Natural killer cell treated with Interleukin-12 subunit alpha and Interleukin-12 subunit beta and Interleukin-15 and Interleukin-18, amount 100 ng/mL, for 72 hours (primary cell): ENCODE data around the gene CRYBG1. TPM values are rescaled to one million over a fixed set of nuclear protein-coding genes. Genes with fewer than 3 reads are reported as not detected.

Experiments used
- ATAC-seq, 2 donors: fragments of 150-1000 bp; cut with Tn5 transposase in 1 of 2; sonication (Bioruptor Pico), chemical (Tn5 transposase) in 1 of 2; 2 replicates each; pipeline ENCODE4 v1.10.0; 2021
- DNase-seq: peaks from one replicate; pipeline ENCODE4 v3.0.0; 2022; ENCODE audit warnings: low spot score
- H3K27ac Mint-ChIP-seq, 2 donors: 1 replicate in 1 of 2; 2 replicates in 1 of 2; pipeline ENCODE4 v1.8.0; 2022; ENCODE audit warnings: mixed read lengths in 2 of 2, mild to moderate bottlenecking in 1 of 2, moderate library complexity in 1 of 2
- H3K27me3 Mint-ChIP-seq, 2 donors: 1 replicate in 1 of 2; 2 replicates in 1 of 2; pipeline ENCODE4 v1.8.0; 2022; ENCODE audit warnings: mixed read lengths in 2 of 2
- H3K36me3 Mint-ChIP-seq: one replicate; pipeline ENCODE4 v1.8.0; 2022; ENCODE audit warnings: mixed read lengths
- H3K4me1 Mint-ChIP-seq, 2 donors: 1 replicate in 1 of 2; 2 replicates in 1 of 2; pipeline ENCODE4 v1.8.0; 2022; ENCODE audit warnings: low read depth in 2 of 2, mixed read lengths in 2 of 2, mild to moderate bottlenecking in 1 of 2
- H3K4me3 Mint-ChIP-seq: one replicate; pipeline ENCODE4 v1.8.0; 2022; ENCODE audit warnings: mixed read lengths
- H3K9me3 Mint-ChIP-seq: 2 replicates; pipeline ENCODE4 v1.8.0; 2022; ENCODE audit warnings: mixed read lengths
- total RNA-seq, 2 donors: library from RNA; stranded (reverse); gene quantifications; one replicate each; pipeline ENCODE4 v1.2.3, GENCODE V29; 2022

Gene CRYBG1
- total RNA-seq, 2 donors from 2014 or later, result 5.8 to 17.0 TPM

- Mint-ChIP-seq H3K36me3 (no peaks in the 10 kb centered on the region), H3K9me3 (no peaks in the 10 kb centered on the region), H3K4me1 (peaks cover 12 to 16% of the 10 kb centered on the region in 2 donors), H3K27ac (no peak overlapping the region), H3K27me3 (peaks cover 16 to 24% of the 10 kb centered on the region in 2 donors), H3K4me3 (no peak overlapping the region)
- ATAC-seq, result peak; percentile 73 to 81
- DNase-seq, result peak; percentile 64
These were observed 84.4 kb downstream of the CRYBG1 start for GRCh38 chr6:106444777-106445507.

- ATAC-seq, result no peak
- Mint-ChIP-seq H3K36me3 (no peaks in the 10 kb centered on the region), H3K27me3 (peaks cover 14 to 18% of the 10 kb centered on the region in 2 donors), H3K9me3 (no peaks in the 10 kb centered on the region), H3K27ac (no peak overlapping the region), H3K4me1 (peaks cover 18 to 20% of the 10 kb centered on the region in 2 donors), H3K4me3 (no peak overlapping the region)
- DNase-seq, result no peak
These were observed 85.0 kb downstream of the CRYBG1 start for GRCh38 chr6:106445508-106445878.

GRCh38 chr6:106446287-106446885 lies 85.9 kb downstream of the CRYBG1 start:
- no peak for ATAC-seq
- no peak for DNase-seq
- peaks cover 18 to 20% of the 10 kb centered on the region in 2 donors for H3K4me1 Mint-ChIP-seq
- peaks cover 9 to 11% of the 10 kb centered on the region in 2 donors for H3K27me3 Mint-ChIP-seq
- no peak overlapping the region for H3K27ac Mint-ChIP-seq
- H3K9me3 Mint-ChIP-seq, result no peaks in the 10 kb centered on the region
- no peaks in the 10 kb centered on the region for H3K36me3 Mint-ChIP-seq
- no peak overlapping the region for H3K4me3 Mint-ChIP-seq

GRCh38 chr6:106446983-106447382 lies 86.5 kb downstream of the CRYBG1 start:
- Mint-ChIP-seq H3K4me3 (no peak overlapping the region), H3K27ac (no peak overlapping the region), H3K36me3 (no peaks in the 10 kb centered on the region), H3K27me3 (peaks cover 7% of the 10 kb centered on the region in 2 donors), H3K4me1 (peaks cover 18 to 20% of the 10 kb centered on the region in 2 donors), H3K9me3 (no peaks in the 10 kb centered on the region)
- ATAC-seq (no peak), DNase-seq (no peak)

GRCh38 chr6:106448000-106448426 lies 87.5 kb downstream of the CRYBG1 start:
- Mint-ChIP-seq H3K27ac (peak overlapping the region; percentile 52 to 88), H3K4me1 (peaks cover 18 to 20% of the 10 kb centered on the region in 2 donors), H3K9me3 (no peaks in the 10 kb centered on the region), H3K4me3 (no peak overlapping the region), H3K27me3 (no peaks in the 10 kb centered on the region), H3K36me3 (no peaks in the 10 kb centered on the region)
- peak; percentile 71 to 79 for ATAC-seq
- DNase-seq, result peak; percentile 66

GRCh38 chr6:106450653-106451052 lies 90.1 kb downstream of the CRYBG1 start:
- Mint-ChIP-seq H3K27me3 (no peaks in the 10 kb centered on the region), H3K36me3 (no peaks in the 10 kb centered on the region), H3K27ac (no peak overlapping the region), H3K9me3 (no peaks in the 10 kb centered on the region), H3K4me1 (peaks cover 16 to 18% of the 10 kb centered on the region in 2 donors), H3K4me3 (no peak overlapping the region)
- ATAC-seq, result no peak
- no peak for DNase-seq

- no peak for ATAC-seq
- Mint-ChIP-seq H3K27ac (no peak overlapping the region), H3K4me3 (no peak overlapping the region), H3K36me3 (no peaks in the 10 kb centered on the region), H3K27me3 (no peaks in the 10 kb centered on the region), H3K9me3 (no peaks in the 10 kb centered on the region), H3K4me1 (peaks cover 16 to 18% of the 10 kb centered on the region in 2 donors)
- no peak for DNase-seq
These were observed 90.9 kb downstream of the CRYBG1 start for GRCh38 chr6:106451439-106451838.

- H3K27me3 Mint-ChIP-seq, result peaks cover 0 to 2% of the 10 kb centered on the region in 2 donors
- H3K9me3 Mint-ChIP-seq, result no peaks in the 10 kb centered on the region
- H3K4me3 Mint-ChIP-seq, result no peak overlapping the region
- no peak for DNase-seq
- no peak for ATAC-seq
- no peak overlapping the region for H3K27ac Mint-ChIP-seq
- no peaks in the 10 kb centered on the region for H3K36me3 Mint-ChIP-seq
- H3K4me1 Mint-ChIP-seq, result peaks cover 14 to 16% of the 10 kb centered on the region in 2 donors
These were observed 92.1 kb downstream of the CRYBG1 start for GRCh38 chr6:106452628-106453027.

GRCh38 chr6:106453756-106454367 lies 93.3 kb downstream of the CRYBG1 start:
- ATAC-seq (peak; percentile 33 to 40), DNase-seq (no peak)
- no peak overlapping the region for H3K27ac Mint-ChIP-seq
- no peaks in the 10 kb centered on the region for H3K9me3 Mint-ChIP-seq
- no peak overlapping the region for H3K4me3 Mint-ChIP-seq
- H3K4me1 Mint-ChIP-seq, result peaks cover 4 to 5% of the 10 kb centered on the region in 2 donors
- H3K36me3 Mint-ChIP-seq, result no peaks in the 10 kb centered on the region
- H3K27me3 Mint-ChIP-seq, result peaks cover 0 to 3% of the 10 kb centered on the region in 2 donors

GRCh38 chr6:106456756-106457155 lies 96.2 kb downstream of the CRYBG1 start:
- DNase-seq (no peak), ATAC-seq (no peak)
- Mint-ChIP-seq H3K27ac (no peak overlapping the region), H3K4me1 (no peaks in the 10 kb centered on the region), H3K36me3 (no peaks in the 10 kb centered on the region), H3K27me3 (peaks cover 0 to 8% of the 10 kb centered on the region in 2 donors), H3K4me3 (no peak overlapping the region), H3K9me3 (no peaks in the 10 kb centered on the region)

- Mint-ChIP-seq H3K27me3 (peaks cover 3 to 10% of the 10 kb centered on the region in 2 donors), H3K36me3 (no peaks in the 10 kb centered on the region), H3K4me1 (no peaks in the 10 kb centered on the region), H3K27ac (no peak overlapping the region), H3K4me3 (no peak overlapping the region), H3K9me3 (no peaks in the 10 kb centered on the region)
- DNase-seq (no peak), ATAC-seq (no peak)
These were observed 97.8 kb downstream of the CRYBG1 start for GRCh38 chr6:106458021-106458986.

GRCh38 chr6:106460481-106460880 lies 100.0 kb downstream of the CRYBG1 start:
- Mint-ChIP-seq H3K36me3 (no peaks in the 10 kb centered on the region), H3K4me1 (no peaks in the 10 kb centered on the region), H3K27me3 (peaks cover 5 to 13% of the 10 kb centered on the region in 2 donors), H3K4me3 (no peak overlapping the region), H3K9me3 (no peaks in the 10 kb centered on the region), H3K27ac (no peak overlapping the region)
- DNase-seq, result no peak
- no peak for ATAC-seq

GRCh38 chr6:106461084-106461483 lies 100.6 kb downstream of the CRYBG1 start:
- no peak for ATAC-seq
- H3K27me3 Mint-ChIP-seq, result peaks cover 10 to 15% of the 10 kb centered on the region in 2 donors
- no peaks in the 10 kb centered on the region for H3K36me3 Mint-ChIP-seq
- DNase-seq, result no peak
- H3K4me3 Mint-ChIP-seq, result no peak overlapping the region
- H3K9me3 Mint-ChIP-seq, result no peaks in the 10 kb centered on the region
- no peaks in the 10 kb centered on the region for H3K4me1 Mint-ChIP-seq
- H3K27ac Mint-ChIP-seq, result no peak overlapping the region
